Mesothelial cell of epicardium (in vitro differentiated cells): ENCODE results near the gene APC. TPM values are rescaled to one million over a fixed set of nuclear protein-coding genes. Genes with fewer than 3 reads are reported as not detected.

Experiments
- DNase-seq, 2 experiments: peaks; one replicate each; pipeline ENCODE4 v3.0.0; 2021; ENCODE audit warnings: low spot score in 2 of 2; ENCODE audit not compliant: unreplicated experiment in 2 of 2
- H3K27ac Mint-ChIP-seq: 2 replicates; pipeline ENCODE4 v1.8.0; 2021; ENCODE audit warnings: mixed read lengths
- H3K27me3 Mint-ChIP-seq: 2 replicates; pipeline ENCODE4 v1.8.0; 2021; ENCODE audit warnings: low read depth, mixed read lengths
- H3K36me3 Mint-ChIP-seq: 2 replicates; pipeline ENCODE4 v1.8.0; 2021; ENCODE audit warnings: mixed read lengths
- H3K4me1 Mint-ChIP-seq: 2 replicates; pipeline ENCODE4 v1.8.0; 2021; ENCODE audit warnings: mixed read lengths
- H3K4me3 Mint-ChIP-seq: 2 replicates; pipeline ENCODE4 v1.8.0; 2021; ENCODE audit warnings: mild to moderate bottlenecking, moderate library complexity, mixed read lengths
- H3K9me3 Mint-ChIP-seq: 2 replicates; pipeline ENCODE4 v1.8.0; 2021; ENCODE audit warnings: mixed read lengths
- CTCF ChIP-seq: fragments of 200-600 bp; sonication (generic); IDR thresholded peaks from one replicate; pipeline ENCODE4 v1.5.0; 2021; ENCODE audit warnings: antibody characterized with exemption; ENCODE audit not compliant: unreplicated experiment
- total RNA-seq: library from RNA; stranded (reverse); gene quantifications from 3 replicates; pipeline ENCODE4 v1.2.1, GENCODE V29; 2021

The APC gene
- total RNA-seq, 1 donor from 2014 or later: 56.3 TPM

GRCh38 chr5:112692472-112692871 is 45.2 kb upstream of the APC start:
- no peak for DNase-seq
- TF ChIP-seq CTCF: no peak
- H3K4me1 Mint-ChIP-seq: peaks cover 42% of the 10 kb centered on the region
- no peaks in the 10 kb centered on the region for H3K36me3 Mint-ChIP-seq
- no peaks in the 10 kb centered on the region for H3K27me3 Mint-ChIP-seq
- H3K27ac Mint-ChIP-seq: no peak overlapping the region
- H3K9me3 Mint-ChIP-seq: peaks cover 4% of the 10 kb centered on the region
- H3K4me3 Mint-ChIP-seq: no peak overlapping the region

- no peak for DNase-seq
- Mint-ChIP-seq H3K27me3 (no peaks in the 10 kb centered on the region), H3K27ac (no peak overlapping the region), H3K9me3 (peaks cover 8% of the 10 kb centered on the region), H3K4me3 (no peak overlapping the region), H3K36me3 (no peaks in the 10 kb centered on the region), H3K4me1 (peaks cover 35% of the 10 kb centered on the region)
- no peak for TF ChIP-seq CTCF
Measured at GRCh38 chr5:112693301-112693700, 44.4 kb upstream of the APC start.

- Mint-ChIP-seq H3K4me3 (no peak overlapping the region), H3K9me3 (peaks cover 8% of the 10 kb centered on the region), H3K36me3 (no peaks in the 10 kb centered on the region), H3K27me3 (no peaks in the 10 kb centered on the region), H3K4me1 (peaks cover 19% of the 10 kb centered on the region), H3K27ac (no peak overlapping the region)
- no peak for DNase-seq
- TF ChIP-seq CTCF: no peak
Measured at GRCh38 chr5:112694853-112695709, 42.6 kb upstream of the APC start.

GRCh38 chr5:112696786-112697185 is 40.9 kb upstream of the APC start:
- H3K27ac Mint-ChIP-seq: no peak overlapping the region
- peaks cover 8% of the 10 kb centered on the region for H3K4me1 Mint-ChIP-seq
- TF ChIP-seq CTCF: no peak
- H3K9me3 Mint-ChIP-seq: peaks cover 12% of the 10 kb centered on the region
- H3K27me3 Mint-ChIP-seq: no peaks in the 10 kb centered on the region
- DNase-seq: no peak
- no peaks in the 10 kb centered on the region for H3K36me3 Mint-ChIP-seq
- H3K4me3 Mint-ChIP-seq: no peak overlapping the region

- no peak overlapping the region for H3K4me3 Mint-ChIP-seq
- no peak for TF ChIP-seq CTCF
Measured at GRCh38 chr5:112697322-112697721, 40.4 kb upstream of the APC start.

More at GRCh38 chr5:112697322-112697721, 40.4 kb upstream of the APC start:
- Mint-ChIP-seq H3K4me1 (peaks cover 8% of the 10 kb centered on the region), H3K36me3 (no peaks in the 10 kb centered on the region), H3K27ac (no peak overlapping the region), H3K9me3 (peaks cover 12% of the 10 kb centered on the region), H3K27me3 (no peaks in the 10 kb centered on the region)
- DNase-seq: no peak
